Endothelial cell of umbilical vein (primary cell): Measurements from ENCODE around the gene C19orf85.

Experiments
- EZH2 ChIP-seq: IDR thresholded peaks from 2 replicates; pipeline ENCODE4 v1.6.1; 2012; ENCODE audit warnings: borderline replicate concordance, low read depth, mild to moderate bottlenecking, moderate library complexity, low read length, inconsistent platforms; ENCODE audit not compliant: severe bottlenecking
- POLR2AphosphoS5 ChIP-seq: IDR thresholded peaks from 2 replicates; pipeline ENCODE4 v1.6.1; 2012; ENCODE audit warnings: low read depth, mild to moderate bottlenecking, control low read depth, low read length, moderate library complexity; ENCODE audit not compliant: insufficient read depth

- TF ChIP-seq EZH2 (no peak), POLR2AphosphoS5 (no peak)
Observed at GRCh38 chr19:55508120-55508519, 43.6 kb upstream of the C19orf85 start.
